ENCODE measurements around the gene SNUPN.

The SNUPN gene

GRCh38 chr15:75625542-75626347 lies at the start of gene SNUPN:
TSS of gene SNUPN (minus strand) at chr15:75625725. CDS start at chr15:75621051, 4,674 bp downstream.
- DNase-seq (ENCODE audit: low spot score) = peak; percentile 95

- no peak for DNase-seq (ENCODE audit: low spot score)
Measured at GRCh38 chr15:75674366-75674765, 48.8 kb upstream of the SNUPN start.

- DNase-seq (ENCODE audit: low spot score) = peak; percentile 58
Measured at GRCh38 chr15:75673426-75674235, 48.1 kb upstream of the SNUPN start.

- DNase-seq (ENCODE audit: low spot score) = peak; percentile 33
Measured at GRCh38 chr15:75672646-75673425, 47.3 kb upstream of the SNUPN start.

GRCh38 chr15:75671730-75672602 lies 46.4 kb upstream of the SNUPN start:
- DNase-seq (ENCODE audit: low spot score) = peak; percentile 30

- DNase-seq (ENCODE audit: low spot score) = no peak
Measured at GRCh38 chr15:75669879-75670212, 44.3 kb upstream of the SNUPN start.

- no peak for DNase-seq (ENCODE audit: low spot score)
Measured at GRCh38 chr15:75669191-75669878, 43.8 kb upstream of the SNUPN start.

- no peak for DNase-seq (ENCODE audit: low spot score)
Measured at GRCh38 chr15:75666823-75667501, 41.4 kb upstream of the SNUPN start.

GRCh38 chr15:75663931-75664421 lies 38.5 kb upstream of the SNUPN start:
- DNase-seq (ENCODE audit: low spot score) = no peak

- no peak for DNase-seq (ENCODE audit: low spot score)
Measured at GRCh38 chr15:75662823-75663519, 37.4 kb upstream of the SNUPN start.

GRCh38 chr15:75661756-75662140 lies 36.2 kb upstream of the SNUPN start:
- no peak for DNase-seq (ENCODE audit: low spot score)

- no peak for DNase-seq (ENCODE audit: low spot score)
Measured at GRCh38 chr15:75661100-75661755, 35.7 kb upstream of the SNUPN start.

GRCh38 chr15:75659928-75660645 lies 34.6 kb upstream of the SNUPN start:
- DNase-seq (ENCODE audit: low spot score) = no peak

GRCh38 chr15:75659141-75659771 lies 33.7 kb upstream of the SNUPN start:
- no peak for DNase-seq (ENCODE audit: low spot score)

- no peak for DNase-seq (ENCODE audit: low spot score)
Measured at GRCh38 chr15:75656813-75657212, 31.3 kb upstream of the SNUPN start.

- no peak for DNase-seq (ENCODE audit: low spot score)
Measured at GRCh38 chr15:75656331-75656730, 30.8 kb upstream of the SNUPN start.

- peak; percentile 42 for DNase-seq (ENCODE audit: low spot score)
Measured at GRCh38 chr15:75655931-75656330, 30.4 kb upstream of the SNUPN start.

Data from cerebellar cortex (tissue), 1 donor.